ENCODE data around the gene CERK.

DNA sequence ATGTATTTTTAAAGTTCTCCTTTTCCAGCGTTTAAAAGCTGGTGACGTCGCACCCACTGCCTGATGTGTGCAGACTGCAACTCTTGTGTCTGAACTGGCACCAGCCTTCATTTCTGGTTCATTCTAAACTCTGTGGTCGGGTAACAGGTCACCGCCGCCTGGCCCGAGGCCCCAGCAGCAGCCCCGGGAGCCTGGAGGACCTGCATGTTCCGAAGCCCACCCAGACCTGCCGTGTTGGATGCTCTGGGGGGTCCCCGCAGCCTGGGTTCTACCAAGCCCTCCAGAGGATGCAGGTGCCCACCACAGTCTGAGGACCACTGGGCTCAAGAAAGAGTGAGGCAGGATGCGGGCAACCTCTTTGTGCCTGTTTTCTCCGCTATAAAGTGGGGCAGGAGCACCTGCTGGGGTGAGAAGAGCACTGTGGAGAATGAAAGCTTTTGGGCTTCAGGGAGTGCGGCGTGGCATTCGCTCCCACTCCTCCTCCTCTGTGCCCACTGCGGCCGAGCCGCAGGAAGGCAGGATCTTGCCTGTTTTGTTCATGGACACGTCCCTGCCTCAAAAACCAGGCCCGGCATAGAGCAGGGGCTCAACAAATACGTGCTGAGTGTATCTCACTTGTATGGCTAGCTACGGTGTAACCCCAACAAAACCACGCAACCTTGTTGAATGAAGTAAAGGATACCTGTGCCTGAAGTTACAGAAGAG is 40.1 kb downstream of the CERK start:
- no peak for TF ChIP-seq CTCF (IDR thresholded peaks at IDR 0.05)
- no peak for TF ChIP-seq POLR2A (IDR thresholded peaks at IDR 0.05)

Data from esophagus squamous epithelium (tissue), 4 donors.